GM23338 (cell line): ENCODE results near the gene PPP6R2. TPM values are rescaled to one million over a fixed set of nuclear protein-coding genes. Genes with fewer than 3 reads are reported as not detected.

Experiments
- ATAC-seq: fragments of 200-7000 bp; cut with Tn5 transposase; 3 replicates; pipeline ENCODE4 v1.9.1; 2020
- DNase-seq: peaks from one replicate; pipeline ENCODE4 v3.0.0-alpha.2; 2015; ENCODE audit warnings: low spot score
- H2AFZ ChIP-seq: fragments of 200-600 bp; sonication (generic); 2 replicates; pipeline ENCODE4 v1.8.0; 2016; ENCODE audit warnings: antibody characterized with exemption, mild to moderate bottlenecking, moderate library complexity
- H3F3A ChIP-seq: fragments of 200-600 bp; sonication (generic); replicated peaks from 2 replicates; pipeline ENCODE4 v1.8.0; 2017; ENCODE audit warnings: antibody characterized with exemption, mixed run types, low read depth
- H3K27ac ChIP-seq: fragments of 200-600 bp; sonication (generic); 2 replicates; pipeline ENCODE4 v1.6.1; 2016; ENCODE audit warnings: low read depth
- H3K27me3 ChIP-seq: fragments of 200-600 bp; sonication (generic); 2 replicates; pipeline ENCODE4 v1.8.0; 2016; ENCODE audit warnings: mild to moderate bottlenecking, mixed run types, moderate library complexity; ENCODE audit not compliant: insufficient read depth
- H3K36me3 ChIP-seq: fragments of 200-600 bp; sonication (generic); 2 replicates; pipeline ENCODE4 v1.8.0; 2016; ENCODE audit warnings: mild to moderate bottlenecking; ENCODE audit not compliant: insufficient read depth
- H3K4me1 ChIP-seq: fragments of 200-600 bp; sonication (generic); 2 replicates; pipeline ENCODE4 v1.8.0; 2016; ENCODE audit warnings: mild to moderate bottlenecking, moderate library complexity; ENCODE audit not compliant: insufficient read depth
- H3K4me2 ChIP-seq: fragments of 200-600 bp; sonication (generic); 2 replicates; pipeline ENCODE4 v1.7.1; 2017; ENCODE audit warnings: mixed run types
- H3K4me3 ChIP-seq: fragments of 200-600 bp; sonication (generic); 2 replicates; pipeline ENCODE4 v1.6.1; 2016; ENCODE audit warnings: mixed run types
- H3K79me2 ChIP-seq: fragments of 200-600 bp; sonication (generic); replicated peaks from 2 replicates; pipeline ENCODE4 v1.8.0; 2017; ENCODE audit warnings: mild to moderate bottlenecking; ENCODE audit not compliant: insufficient read depth
- H3K9me2 ChIP-seq: fragments of 200-600 bp; sonication (generic); 2 replicates; pipeline ENCODE4 v1.8.0; 2017; ENCODE audit not compliant: insufficient read depth
- H4K20me1 ChIP-seq: fragments of 200-600 bp; sonication (generic); replicated peaks from 2 replicates; pipeline ENCODE4 v1.8.0; 2017; ENCODE audit warnings: mild to moderate bottlenecking; ENCODE audit not compliant: insufficient read depth
- H3K27ac Mint-ChIP-seq: 2 replicates; pipeline ENCODE4 v1.8.0; 2020; ENCODE audit warnings: inconsistent platforms, mild to moderate bottlenecking, moderate library complexity, mixed read lengths
- H3K27me3 Mint-ChIP-seq: 3 replicates; pipeline ENCODE4 v1.8.0; 2022; ENCODE audit warnings: low read depth, mild to moderate bottlenecking, moderate library complexity, mixed read lengths, inconsistent platforms; ENCODE audit not compliant: insufficient read depth, poor library complexity
- H3K36me3 Mint-ChIP-seq: 3 replicates; pipeline ENCODE4 v1.8.0; 2021; ENCODE audit warnings: low read depth, mild to moderate bottlenecking, inconsistent platforms, moderate library complexity, mixed read lengths
- H3K4me1 Mint-ChIP-seq: 3 replicates; pipeline ENCODE4 v1.8.0; 2020; ENCODE audit warnings: mild to moderate bottlenecking, inconsistent platforms, mixed read lengths
- H3K4me3 Mint-ChIP-seq: 3 replicates; pipeline ENCODE4 v1.8.0; 2021; ENCODE audit warnings: moderate library complexity, mild to moderate bottlenecking, inconsistent platforms, mixed read lengths
- H3K9me3 Mint-ChIP-seq: 3 replicates; pipeline ENCODE4 v1.8.0; 2020; ENCODE audit warnings: moderate library complexity, mild to moderate bottlenecking, inconsistent platforms, mixed read lengths
- CREB1 ChIP-seq: fragments of 250-450 bp; sonication (Bioruptor Pico); IDR thresholded peaks from 2 replicates; pipeline ENCODE4 v1.5.0; 2020; ENCODE audit warnings: low read depth, mild to moderate bottlenecking, moderate library complexity
- EZH2 ChIP-seq: fragments of 200-600 bp; sonication (generic); IDR thresholded peaks from one replicate; pipeline ENCODE4 v1.8.0; 2017; ENCODE audit warnings: antibody characterized with exemption, mild to moderate bottlenecking, low read depth; ENCODE audit not compliant: unreplicated experiment
- EZH2phosphoT487 ChIP-seq: fragments of 200-600 bp; sonication (generic); IDR thresholded peaks from one replicate; pipeline ENCODE4 v1.8.1; 2018; ENCODE audit warnings: antibody characterized with exemption; ENCODE audit not compliant: unreplicated experiment
- JUNB ChIP-seq: IDR thresholded peaks from one replicate; pipeline ENCODE4 v1.6.1; 2016; ENCODE audit warnings: antibody characterized with exemption; ENCODE audit not compliant: unreplicated experiment
- NANOG ChIP-seq: IDR thresholded peaks from 2 replicates; pipeline ENCODE4 v1.6.1; 2016; ENCODE audit warnings: antibody characterized with exemption, borderline replicate concordance
- POLR2AphosphoS5 ChIP-seq: IDR thresholded peaks from 2 replicates; pipeline ENCODE4 v1.6.1; 2016; ENCODE audit warnings: antibody characterized with exemption, low read depth
- STAT1 ChIP-seq: IDR thresholded peaks from one replicate; pipeline ENCODE4 v1.6.1; 2016; ENCODE audit warnings: antibody characterized with exemption; ENCODE audit not compliant: unreplicated experiment
- ZNF114 ChIP-seq: fragments of 250-450 bp; sonication (Bioruptor Pico); IDR thresholded peaks from 2 replicates; pipeline ENCODE4 v1.5.0; 2020; ENCODE audit warnings: mild to moderate bottlenecking, moderate library complexity
- ZNF331 ChIP-seq: fragments of 250-450 bp; sonication (Bioruptor Pico); IDR thresholded peaks from 2 replicates; pipeline ENCODE4 v1.5.0; 2020; ENCODE audit warnings: low read depth, mild to moderate bottlenecking, moderate library complexity
- polyA plus RNA-seq: library from polyadenylated mRNA; unstranded; fragments of >200 nt; fragmentation: Nextera tagmentation; extraction: Ambion mirVana; gene quantifications from 2 replicates; pipeline ENCODE4 v1.2.1, GENCODE V29; 2016
- total RNA-seq: library from RNA; depleted of rRNA; stranded (reverse); fragments of >200 nt; shearing (Covaris generic); gene quantifications from 2 replicates; pipeline ENCODE4 v1.2.3, GENCODE V29; 2014
- TF ChIP-seq, protein P1 (sequence below): IDR thresholded peaks from one replicate; pipeline ENCODE4 v1.6.1; 2018; ENCODE audit warnings: antibody characterized with exemption; ENCODE audit not compliant: unreplicated experiment
- TF ChIP-seq, protein P2 (sequence below): fragments of 250-450 bp; sonication (Bioruptor Pico); IDR thresholded peaks from 2 replicates; pipeline ENCODE4 v1.5.0; 2020; ENCODE audit warnings: mild to moderate bottlenecking, moderate library complexity
- TF ChIP-seq, protein P3 (sequence below), 2 experiments: fragments of 200-600 bp in 1 of 2; sonication (generic) in 1 of 2; conservative IDR thresholded peaks; 2 replicates each; pipeline versions ENCODE4 v1.5.1 to v1.6.1; 2016 to 2017; ENCODE audit warnings: antibody characterized with exemption in 2 of 2, low read depth in 2 of 2, mild to moderate bottlenecking in 2 of 2, moderate library complexity in 1 of 2
- TF ChIP-seq, protein P4 (sequence below): IDR thresholded peaks from 2 replicates; pipeline ENCODE4 v1.6.1; 2016; ENCODE audit warnings: antibody characterized with exemption

PPP6R2 gene
- total and polyA plus RNA-seq, 2 experiments from 2014 or later = 11.9 to 45.8 TPM

DNA sequence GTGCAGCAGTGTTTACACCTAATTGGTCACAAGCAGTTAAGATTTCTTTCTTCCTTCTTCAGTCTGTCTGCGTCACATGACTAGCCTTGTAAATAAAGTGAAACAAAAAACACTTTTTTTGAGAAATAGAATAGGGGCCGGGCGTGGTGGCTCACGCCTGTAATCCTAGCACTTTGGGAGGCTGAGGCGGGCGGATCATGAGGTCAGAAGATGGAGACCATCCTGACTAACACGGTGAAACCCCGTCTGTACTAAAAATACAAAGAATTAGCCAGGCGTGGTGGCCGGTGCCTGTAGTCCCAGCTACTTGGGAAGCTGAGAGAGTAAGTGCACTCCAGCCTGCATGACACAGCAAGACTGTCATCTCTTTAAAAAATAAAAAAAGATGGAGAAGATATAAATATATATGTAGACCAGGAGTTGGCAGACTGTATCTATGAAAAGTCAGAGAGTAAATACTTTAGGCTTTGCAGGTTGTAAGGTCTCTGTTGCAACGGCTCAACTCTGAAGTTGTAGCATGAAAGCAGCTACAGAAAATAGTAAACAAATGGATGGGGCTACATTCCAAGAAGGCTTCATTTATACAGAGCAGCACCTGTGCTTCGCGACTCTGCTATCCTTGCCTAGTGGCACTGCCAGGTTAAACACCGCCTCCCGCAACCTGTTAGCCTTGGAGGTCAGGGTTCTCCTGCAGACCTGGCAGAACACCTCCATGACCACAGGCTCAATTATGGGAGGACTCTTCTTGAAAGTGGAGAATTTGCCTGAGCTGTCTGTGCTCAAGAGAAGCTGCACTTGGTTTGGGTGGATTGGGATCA lies 55.9 kb downstream of the PPP6R2 start:
- ATAC-seq (peak; percentile 20; the same call in 2 of the 3 replicates), DNase-seq (no peak)
- no peaks in the 10 kb centered on the region for H3K27me3 ChIP-seq
- peaks cover 7% of the 10 kb centered on the region for H3K27me3 Mint-ChIP-seq
- peaks cover 5% of the 10 kb centered on the region; the same call in 1 of the 2 replicates for H4K20me1 ChIP-seq
- peaks cover 7% of the 10 kb centered on the region for H3K36me3 Mint-ChIP-seq
- H3K4me3 ChIP-seq = no peak overlapping the region
- TF ChIP-seq CREB1 (CRISPR knock-in tag) (no peak), POLR2AphosphoS5 (no peak), EZH2phosphoT487 (no peak), ZNF114 (CRISPR knock-in tag) (no peak), STAT1 (no peak), JUNB (no peak), ZNF331 (CRISPR knock-in tag) (no peak), NANOG (no peak), EZH2 (no peak)
- TF ChIP-seq, protein P1, sequence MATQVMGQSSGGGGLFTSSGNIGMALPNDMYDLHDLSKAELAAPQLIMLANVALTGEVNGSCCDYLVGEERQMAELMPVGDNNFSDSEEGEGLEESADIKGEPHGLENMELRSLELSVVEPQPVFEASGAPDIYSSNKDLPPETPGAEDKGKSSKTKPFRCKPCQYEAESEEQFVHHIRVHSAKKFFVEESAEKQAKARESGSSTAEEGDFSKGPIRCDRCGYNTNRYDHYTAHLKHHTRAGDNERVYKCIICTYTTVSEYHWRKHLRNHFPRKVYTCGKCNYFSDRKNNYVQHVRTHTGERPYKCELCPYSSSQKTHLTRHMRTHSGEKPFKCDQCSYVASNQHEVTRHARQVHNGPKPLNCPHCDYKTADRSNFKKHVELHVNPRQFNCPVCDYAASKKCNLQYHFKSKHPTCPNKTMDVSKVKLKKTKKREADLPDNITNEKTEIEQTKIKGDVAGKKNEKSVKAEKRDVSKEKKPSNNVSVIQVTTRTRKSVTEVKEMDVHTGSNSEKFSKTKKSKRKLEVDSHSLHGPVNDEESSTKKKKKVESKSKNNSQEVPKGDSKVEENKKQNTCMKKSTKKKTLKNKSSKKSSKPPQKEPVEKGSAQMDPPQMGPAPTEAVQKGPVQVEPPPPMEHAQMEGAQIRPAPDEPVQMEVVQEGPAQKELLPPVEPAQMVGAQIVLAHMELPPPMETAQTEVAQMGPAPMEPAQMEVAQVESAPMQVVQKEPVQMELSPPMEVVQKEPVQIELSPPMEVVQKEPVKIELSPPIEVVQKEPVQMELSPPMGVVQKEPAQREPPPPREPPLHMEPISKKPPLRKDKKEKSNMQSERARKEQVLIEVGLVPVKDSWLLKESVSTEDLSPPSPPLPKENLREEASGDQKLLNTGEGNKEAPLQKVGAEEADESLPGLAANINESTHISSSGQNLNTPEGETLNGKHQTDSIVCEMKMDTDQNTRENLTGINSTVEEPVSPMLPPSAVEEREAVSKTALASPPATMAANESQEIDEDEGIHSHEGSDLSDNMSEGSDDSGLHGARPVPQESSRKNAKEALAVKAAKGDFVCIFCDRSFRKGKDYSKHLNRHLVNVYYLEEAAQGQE = no peak
- TF ChIP-seq, protein P2, sequence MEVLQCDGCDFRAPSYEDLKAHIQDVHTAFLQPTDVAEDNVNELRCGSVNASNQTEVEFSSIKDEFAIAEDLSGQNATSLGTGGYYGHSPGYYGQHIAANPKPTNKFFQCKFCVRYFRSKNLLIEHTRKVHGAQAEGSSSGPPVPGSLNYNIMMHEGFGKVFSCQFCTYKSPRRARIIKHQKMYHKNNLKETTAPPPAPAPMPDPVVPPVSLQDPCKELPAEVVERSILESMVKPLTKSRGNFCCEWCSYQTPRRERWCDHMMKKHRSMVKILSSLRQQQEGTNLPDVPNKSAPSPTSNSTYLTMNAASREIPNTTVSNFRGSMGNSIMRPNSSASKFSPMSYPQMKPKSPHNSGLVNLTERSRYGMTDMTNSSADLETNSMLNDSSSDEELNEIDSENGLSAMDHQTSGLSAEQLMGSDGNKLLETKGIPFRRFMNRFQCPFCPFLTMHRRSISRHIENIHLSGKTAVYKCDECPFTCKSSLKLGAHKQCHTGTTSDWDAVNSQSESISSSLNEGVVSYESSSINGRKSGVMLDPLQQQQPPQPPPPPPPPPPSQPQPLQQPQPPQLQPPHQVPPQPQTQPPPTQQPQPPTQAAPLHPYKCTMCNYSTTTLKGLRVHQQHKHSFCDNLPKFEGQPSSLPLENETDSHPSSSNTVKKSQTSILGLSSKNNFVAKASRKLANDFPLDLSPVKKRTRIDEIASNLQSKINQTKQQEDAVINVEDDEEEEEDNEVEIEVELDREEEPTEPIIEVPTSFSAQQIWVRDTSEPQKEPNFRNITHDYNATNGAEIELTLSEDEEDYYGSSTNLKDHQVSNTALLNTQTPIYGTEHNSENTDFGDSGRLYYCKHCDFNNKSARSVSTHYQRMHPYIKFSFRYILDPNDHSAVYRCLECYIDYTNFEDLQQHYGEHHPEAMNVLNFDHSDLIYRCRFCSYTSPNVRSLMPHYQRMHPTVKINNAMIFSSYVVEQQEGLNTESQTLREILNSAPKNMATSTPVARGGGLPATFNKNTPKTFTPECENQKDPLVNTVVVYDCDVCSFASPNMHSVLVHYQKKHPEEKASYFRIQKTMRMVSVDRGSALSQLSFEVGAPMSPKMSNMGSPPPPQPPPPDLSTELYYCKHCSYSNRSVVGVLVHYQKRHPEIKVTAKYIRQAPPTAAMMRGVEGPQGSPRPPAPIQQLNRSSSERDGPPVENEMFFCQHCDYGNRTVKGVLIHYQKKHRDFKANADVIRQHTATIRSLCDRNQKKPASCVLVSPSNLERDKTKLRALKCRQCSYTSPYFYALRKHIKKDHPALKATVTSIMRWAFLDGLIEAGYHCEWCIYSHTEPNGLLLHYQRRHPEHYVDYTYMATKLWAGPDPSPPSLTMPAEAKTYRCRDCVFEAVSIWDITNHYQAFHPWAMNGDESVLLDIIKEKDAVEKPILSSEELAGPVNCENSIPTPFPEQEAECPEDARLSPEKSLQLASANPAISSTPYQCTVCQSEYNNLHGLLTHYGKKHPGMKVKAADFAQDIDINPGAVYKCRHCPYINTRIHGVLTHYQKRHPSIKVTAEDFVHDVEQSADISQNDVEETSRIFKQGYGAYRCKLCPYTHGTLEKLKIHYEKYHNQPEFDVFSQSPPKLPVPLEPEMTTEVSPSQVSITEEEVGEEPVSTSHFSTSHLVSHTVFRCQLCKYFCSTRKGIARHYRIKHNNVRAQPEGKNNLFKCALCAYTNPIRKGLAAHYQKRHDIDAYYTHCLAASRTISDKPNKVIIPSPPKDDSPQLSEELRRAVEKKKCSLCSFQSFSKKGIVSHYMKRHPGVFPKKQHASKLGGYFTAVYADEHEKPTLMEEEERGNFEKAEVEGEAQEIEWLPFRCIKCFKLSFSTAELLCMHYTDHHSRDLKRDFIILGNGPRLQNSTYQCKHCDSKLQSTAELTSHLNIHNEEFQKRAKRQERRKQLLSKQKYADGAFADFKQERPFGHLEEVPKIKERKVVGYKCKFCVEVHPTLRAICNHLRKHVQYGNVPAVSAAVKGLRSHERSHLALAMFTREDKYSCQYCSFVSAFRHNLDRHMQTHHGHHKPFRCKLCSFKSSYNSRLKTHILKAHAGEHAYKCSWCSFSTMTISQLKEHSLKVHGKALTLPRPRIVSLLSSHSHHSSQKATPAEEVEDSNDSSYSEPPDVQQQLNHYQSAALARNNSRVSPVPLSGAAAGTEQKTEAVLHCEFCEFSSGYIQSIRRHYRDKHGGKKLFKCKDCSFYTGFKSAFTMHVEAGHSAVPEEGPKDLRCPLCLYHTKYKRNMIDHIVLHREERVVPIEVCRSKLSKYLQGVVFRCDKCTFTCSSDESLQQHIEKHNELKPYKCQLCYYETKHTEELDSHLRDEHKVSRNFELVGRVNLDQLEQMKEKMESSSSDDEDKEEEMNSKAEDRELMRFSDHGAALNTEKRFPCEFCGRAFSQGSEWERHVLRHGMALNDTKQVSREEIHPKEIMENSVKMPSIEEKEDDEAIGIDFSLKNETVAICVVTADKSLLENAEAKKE = no peak
- TF ChIP-seq, protein P3, sequence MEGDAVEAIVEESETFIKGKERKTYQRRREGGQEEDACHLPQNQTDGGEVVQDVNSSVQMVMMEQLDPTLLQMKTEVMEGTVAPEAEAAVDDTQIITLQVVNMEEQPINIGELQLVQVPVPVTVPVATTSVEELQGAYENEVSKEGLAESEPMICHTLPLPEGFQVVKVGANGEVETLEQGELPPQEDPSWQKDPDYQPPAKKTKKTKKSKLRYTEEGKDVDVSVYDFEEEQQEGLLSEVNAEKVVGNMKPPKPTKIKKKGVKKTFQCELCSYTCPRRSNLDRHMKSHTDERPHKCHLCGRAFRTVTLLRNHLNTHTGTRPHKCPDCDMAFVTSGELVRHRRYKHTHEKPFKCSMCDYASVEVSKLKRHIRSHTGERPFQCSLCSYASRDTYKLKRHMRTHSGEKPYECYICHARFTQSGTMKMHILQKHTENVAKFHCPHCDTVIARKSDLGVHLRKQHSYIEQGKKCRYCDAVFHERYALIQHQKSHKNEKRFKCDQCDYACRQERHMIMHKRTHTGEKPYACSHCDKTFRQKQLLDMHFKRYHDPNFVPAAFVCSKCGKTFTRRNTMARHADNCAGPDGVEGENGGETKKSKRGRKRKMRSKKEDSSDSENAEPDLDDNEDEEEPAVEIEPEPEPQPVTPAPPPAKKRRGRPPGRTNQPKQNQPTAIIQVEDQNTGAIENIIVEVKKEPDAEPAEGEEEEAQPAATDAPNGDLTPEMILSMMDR (conservative IDR thresholded peaks at IDR 0.05; ENCODE audit: low read depth in 2 of 2) = no peak
- TF ChIP-seq, protein P4, sequence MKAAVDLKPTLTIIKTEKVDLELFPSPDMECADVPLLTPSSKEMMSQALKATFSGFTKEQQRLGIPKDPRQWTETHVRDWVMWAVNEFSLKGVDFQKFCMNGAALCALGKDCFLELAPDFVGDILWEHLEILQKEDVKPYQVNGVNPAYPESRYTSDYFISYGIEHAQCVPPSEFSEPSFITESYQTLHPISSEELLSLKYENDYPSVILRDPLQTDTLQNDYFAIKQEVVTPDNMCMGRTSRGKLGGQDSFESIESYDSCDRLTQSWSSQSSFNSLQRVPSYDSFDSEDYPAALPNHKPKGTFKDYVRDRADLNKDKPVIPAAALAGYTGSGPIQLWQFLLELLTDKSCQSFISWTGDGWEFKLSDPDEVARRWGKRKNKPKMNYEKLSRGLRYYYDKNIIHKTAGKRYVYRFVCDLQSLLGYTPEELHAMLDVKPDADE = no peak
- H3K4me3 Mint-ChIP-seq = no peak overlapping the region
- peaks cover 19% of the 10 kb centered on the region for H3K4me1 Mint-ChIP-seq
- H3F3A ChIP-seq = peaks cover 9% of the 10 kb centered on the region; the same call in 1 of the 2 replicates
- H3K27ac ChIP-seq = peak overlapping the region; percentile 59; the same call in 1 of the 2 replicates
- H2AFZ ChIP-seq = no peak overlapping the region
- no peaks in the 10 kb centered on the region for H3K36me3 ChIP-seq
- no peaks in the 10 kb centered on the region for H3K9me3 Mint-ChIP-seq
- H3K4me1 ChIP-seq = 0 out of 2 replicates have a peak, but pooled peaks cover 6% of the 10 kb centered on the region
- no peaks in the 10 kb centered on the region for H3K9me2 ChIP-seq
- no peak overlapping the region for H3K4me2 ChIP-seq
- H3K27ac Mint-ChIP-seq = peak overlapping the region; percentile 92
- H3K79me2 ChIP-seq = 0 out of 2 replicates have a peak, but pooled peaks cover 2% of the 10 kb centered on the region
